ENCODE data around the gene PPIF. TPM values are rescaled to one million over a fixed set of nuclear protein-coding genes. Genes with fewer than 3 reads are reported as not detected.

Gene PPIF
- total RNA-seq, 1 experiment from 2014 or later = 80.9 TPM

DNA sequence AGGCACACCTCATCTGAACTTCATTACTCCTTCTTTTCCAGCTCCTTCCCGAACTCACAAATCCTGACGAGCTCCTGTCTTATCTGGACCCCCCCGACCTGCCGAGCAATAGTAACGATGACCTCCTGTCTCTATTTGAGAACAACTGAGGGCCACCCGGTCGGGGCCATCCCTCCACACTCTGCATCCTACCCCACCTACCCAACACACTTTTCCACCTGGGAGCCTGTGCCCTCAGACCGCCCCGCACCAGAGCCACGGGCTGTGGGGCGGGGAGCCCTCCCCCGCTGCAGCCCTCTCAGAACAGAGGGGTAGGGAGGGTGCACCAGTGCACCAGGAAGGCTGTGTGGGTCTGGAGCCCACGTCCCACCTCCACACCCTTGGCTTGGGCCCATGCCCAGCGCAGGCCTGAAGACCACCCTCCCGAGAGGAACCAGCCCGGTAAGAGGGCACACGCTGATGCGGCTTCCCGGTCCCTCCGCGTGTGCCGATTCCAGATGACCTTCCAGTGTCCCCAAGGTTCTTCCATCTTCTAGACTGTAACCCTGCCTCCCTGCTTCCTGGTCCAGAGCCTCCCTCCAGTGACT lies 34.6 kb upstream of the PPIF start:
- peaks cover 12% of the 10 kb centered on the region for H3K4me1 Mint-ChIP-seq
- no peak for ATAC-seq
- H3K4me3 Mint-ChIP-seq = no peak overlapping the region
- H3K27ac Mint-ChIP-seq = no peak overlapping the region; the same call in 1 of the 2 replicates
- TF ChIP-seq NFATC4 (CRISPR knock-in tag; IDR thresholded peaks at IDR 0.05) = no peak
- H3K36me3 Mint-ChIP-seq = peaks cover 9% of the 10 kb centered on the region
- H3K9me3 Mint-ChIP-seq = no peaks in the 10 kb centered on the region
- H3K27me3 Mint-ChIP-seq (ENCODE audit: low read depth) = no peaks in the 10 kb centered on the region
- ChIA-PET CTCF (no interaction called here), POLR2A (no interaction called here)
- no peak for DNase-seq (ENCODE audit: low spot score)

DNA sequence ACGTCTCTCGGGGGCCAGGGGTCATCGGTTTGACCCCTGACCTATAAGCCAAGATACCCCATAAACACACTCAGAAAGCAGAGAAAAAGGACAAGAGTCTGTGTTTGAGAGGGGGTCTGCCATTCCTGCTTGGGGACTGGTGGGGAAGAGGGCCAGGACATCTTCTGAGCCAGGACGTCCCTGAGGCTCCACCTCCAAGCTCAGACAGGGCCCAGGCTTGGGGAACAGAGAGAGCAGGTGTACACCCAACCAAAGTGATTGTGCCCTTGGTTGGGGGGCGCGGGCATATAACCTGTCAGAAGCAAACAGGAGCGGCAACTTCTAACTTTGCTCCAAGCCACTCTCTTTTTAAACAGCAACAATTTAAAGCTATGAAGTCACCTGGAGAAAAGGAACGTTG lies 33.9 kb upstream of the PPIF start:
- no peak for TF ChIP-seq KAT7 (CRISPR knock-in tag; IDR thresholded peaks at IDR 0.05; ENCODE audit: borderline replicate concordance)
- no peak for TF ChIP-seq FOXP1 (CRISPR knock-in tag; IDR thresholded peaks at IDR 0.05; ENCODE audit: borderline replicate concordance)
- TF ChIP-seq FOXK1 (CRISPR knock-in tag; IDR thresholded peaks at IDR 0.05) = no peak
- no peak for TF ChIP-seq RORB (CRISPR knock-in tag; IDR thresholded peaks at IDR 0.05)
- no peak overlapping the region for H3K4me3 Mint-ChIP-seq
- no peak overlapping the region for H3K27ac Mint-ChIP-seq
- H3K9me3 Mint-ChIP-seq = no peaks in the 10 kb centered on the region
- POLR2A ChIA-PET = no interaction called here
- ATAC-seq (no peak), DNase-seq (ENCODE audit: low spot score) (no peak)
- no peaks in the 10 kb centered on the region for H3K27me3 Mint-ChIP-seq (ENCODE audit: low read depth)
- CTCF ChIA-PET = no interaction called here
- H3K4me1 Mint-ChIP-seq = peaks cover 18% of the 10 kb centered on the region
- peaks cover 4% of the 10 kb centered on the region; the same call in 1 of the 2 replicates for H3K36me3 Mint-ChIP-seq

DNA sequence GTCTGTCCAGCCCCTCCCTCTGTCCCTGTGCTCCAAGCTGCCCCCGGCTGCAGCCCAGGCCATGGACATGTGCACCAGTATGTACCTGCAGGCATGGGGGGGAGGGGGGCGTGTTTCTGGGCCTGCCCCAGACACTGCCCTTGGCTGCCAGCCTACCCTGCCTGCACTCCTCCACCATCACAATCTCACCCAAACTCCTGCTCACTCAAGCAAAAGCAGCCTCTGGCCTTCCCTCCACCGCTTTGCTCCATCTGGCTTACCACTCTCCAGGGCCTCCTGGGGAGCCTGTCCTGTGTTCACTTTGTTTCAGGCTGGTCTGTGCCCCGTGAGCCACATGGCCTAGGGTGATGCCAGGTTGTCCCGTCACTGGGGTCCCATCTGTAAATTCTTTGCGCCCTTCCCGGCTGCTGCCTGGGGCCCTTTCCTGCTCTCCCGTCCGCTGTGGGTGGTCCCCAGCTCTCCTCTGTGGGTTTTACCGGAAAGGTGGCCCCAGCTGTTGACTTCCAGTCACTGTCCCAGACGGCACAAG lies 33.3 kb upstream of the PPIF start:
- POLR2A ChIA-PET = no interaction called here
- H3K4me3 Mint-ChIP-seq = no peak overlapping the region
- H3K27ac Mint-ChIP-seq = no peak overlapping the region
- CTCF ChIA-PET = interaction anchor here (0.5 kb wide), 1 partner anchor 721 kb away, joined by 3 read pairs; no protein-coding TSS in a partner anchor
- TF ChIP-seq ZNF232 (CRISPR knock-in tag; IDR thresholded peaks at IDR 0.05) = no peak
- TF ChIP-seq, protein P1, sequence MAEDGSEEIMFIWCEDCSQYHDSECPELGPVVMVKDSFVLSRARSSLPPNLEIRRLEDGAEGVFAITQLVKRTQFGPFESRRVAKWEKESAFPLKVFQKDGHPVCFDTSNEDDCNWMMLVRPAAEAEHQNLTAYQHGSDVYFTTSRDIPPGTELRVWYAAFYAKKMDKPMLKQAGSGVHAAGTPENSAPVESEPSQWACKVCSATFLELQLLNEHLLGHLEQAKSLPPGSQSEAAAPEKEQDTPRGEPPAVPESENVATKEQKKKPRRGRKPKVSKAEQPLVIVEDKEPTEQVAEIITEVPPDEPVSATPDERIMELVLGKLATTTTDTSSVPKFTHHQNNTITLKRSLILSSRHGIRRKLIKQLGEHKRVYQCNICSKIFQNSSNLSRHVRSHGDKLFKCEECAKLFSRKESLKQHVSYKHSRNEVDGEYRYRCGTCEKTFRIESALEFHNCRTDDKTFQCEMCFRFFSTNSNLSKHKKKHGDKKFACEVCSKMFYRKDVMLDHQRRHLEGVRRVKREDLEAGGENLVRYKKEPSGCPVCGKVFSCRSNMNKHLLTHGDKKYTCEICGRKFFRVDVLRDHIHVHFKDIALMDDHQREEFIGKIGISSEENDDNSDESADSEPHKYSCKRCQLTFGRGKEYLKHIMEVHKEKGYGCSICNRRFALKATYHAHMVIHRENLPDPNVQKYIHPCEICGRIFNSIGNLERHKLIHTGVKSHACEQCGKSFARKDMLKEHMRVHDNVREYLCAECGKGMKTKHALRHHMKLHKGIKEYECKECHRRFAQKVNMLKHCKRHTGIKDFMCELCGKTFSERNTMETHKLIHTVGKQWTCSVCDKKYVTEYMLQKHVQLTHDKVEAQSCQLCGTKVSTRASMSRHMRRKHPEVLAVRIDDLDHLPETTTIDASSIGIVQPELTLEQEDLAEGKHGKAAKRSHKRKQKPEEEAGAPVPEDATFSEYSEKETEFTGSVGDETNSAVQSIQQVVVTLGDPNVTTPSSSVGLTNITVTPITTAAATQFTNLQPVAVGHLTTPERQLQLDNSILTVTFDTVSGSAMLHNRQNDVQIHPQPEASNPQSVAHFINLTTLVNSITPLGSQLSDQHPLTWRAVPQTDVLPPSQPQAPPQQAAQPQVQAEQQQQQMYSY (CRISPR knock-in tag; IDR thresholded peaks at IDR 0.05) = no peak
- TF ChIP-seq, protein P2, sequence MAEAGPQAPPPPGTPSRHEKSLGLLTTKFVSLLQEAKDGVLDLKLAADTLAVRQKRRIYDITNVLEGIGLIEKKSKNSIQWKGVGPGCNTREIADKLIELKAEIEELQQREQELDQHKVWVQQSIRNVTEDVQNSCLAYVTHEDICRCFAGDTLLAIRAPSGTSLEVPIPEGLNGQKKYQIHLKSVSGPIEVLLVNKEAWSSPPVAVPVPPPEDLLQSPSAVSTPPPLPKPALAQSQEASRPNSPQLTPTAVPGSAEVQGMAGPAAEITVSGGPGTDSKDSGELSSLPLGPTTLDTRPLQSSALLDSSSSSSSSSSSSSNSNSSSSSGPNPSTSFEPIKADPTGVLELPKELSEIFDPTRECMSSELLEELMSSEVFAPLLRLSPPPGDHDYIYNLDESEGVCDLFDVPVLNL (CRISPR knock-in tag; IDR thresholded peaks at IDR 0.05; ENCODE audit: borderline replicate concordance, low read depth) = no peak
- no peak for TF ChIP-seq TCF7 (CRISPR knock-in tag; IDR thresholded peaks at IDR 0.05; ENCODE audit: low read depth)
- TF ChIP-seq, protein P3, sequence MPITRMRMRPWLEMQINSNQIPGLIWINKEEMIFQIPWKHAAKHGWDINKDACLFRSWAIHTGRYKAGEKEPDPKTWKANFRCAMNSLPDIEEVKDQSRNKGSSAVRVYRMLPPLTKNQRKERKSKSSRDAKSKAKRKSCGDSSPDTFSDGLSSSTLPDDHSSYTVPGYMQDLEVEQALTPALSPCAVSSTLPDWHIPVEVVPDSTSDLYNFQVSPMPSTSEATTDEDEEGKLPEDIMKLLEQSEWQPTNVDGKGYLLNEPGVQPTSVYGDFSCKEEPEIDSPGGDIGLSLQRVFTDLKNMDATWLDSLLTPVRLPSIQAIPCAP (CRISPR knock-in tag; IDR thresholded peaks at IDR 0.05) = no peak
- no peak for ATAC-seq
- DNase-seq (ENCODE audit: low spot score) = no peak
- peaks cover 3% of the 10 kb centered on the region for H3K9me3 Mint-ChIP-seq
- no peaks in the 10 kb centered on the region; the same call in 1 of the 2 replicates for H3K36me3 Mint-ChIP-seq
- peaks cover 25% of the 10 kb centered on the region for H3K4me1 Mint-ChIP-seq
- no peaks in the 10 kb centered on the region for H3K27me3 Mint-ChIP-seq (ENCODE audit: low read depth)

DNA sequence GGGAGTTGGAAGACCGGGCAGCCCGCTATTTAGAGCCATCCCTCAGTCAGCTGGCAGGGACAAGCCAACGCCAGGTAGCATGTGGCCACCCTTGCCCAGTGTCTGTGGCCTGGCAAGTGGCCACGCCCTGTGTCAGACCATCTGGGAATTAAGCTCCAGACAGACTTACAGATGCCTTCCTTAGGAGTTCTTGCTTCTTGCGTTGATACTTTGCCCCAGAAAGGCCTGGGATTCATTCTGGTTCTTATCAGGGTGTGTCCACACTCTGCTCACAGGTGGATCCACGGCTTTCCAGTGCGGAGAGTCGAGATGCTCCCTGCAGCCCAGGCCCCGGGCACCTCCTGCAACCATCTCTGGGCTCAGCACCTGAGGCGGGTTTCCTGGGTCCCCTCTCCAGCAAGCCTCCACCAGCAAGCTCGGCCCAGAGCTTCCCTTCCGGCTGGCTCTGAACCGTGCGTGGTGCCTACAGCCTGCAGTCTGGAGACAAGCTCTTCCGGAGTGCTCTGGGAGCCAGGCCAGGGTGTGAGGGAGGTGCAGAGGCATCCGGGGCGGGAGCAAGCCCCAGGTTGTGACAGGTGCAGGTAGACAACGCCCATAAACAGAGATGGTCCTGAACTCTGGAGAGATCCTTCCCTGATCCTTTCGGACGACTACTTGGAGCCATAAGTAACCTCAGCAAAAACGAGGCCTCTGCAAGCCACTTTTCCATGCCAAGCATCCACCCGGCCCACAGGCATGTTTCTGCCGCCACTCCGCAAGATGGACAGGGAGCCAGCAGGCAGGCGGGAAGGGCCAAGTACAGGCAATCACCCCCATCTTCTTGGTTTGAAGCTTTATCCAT lies 32.3 kb upstream of the PPIF start:
- DNase-seq (ENCODE audit: low spot score) (no peak), ATAC-seq (no peak)
- H3K4me3 Mint-ChIP-seq = no peak overlapping the region
- H3K27ac Mint-ChIP-seq = no peak overlapping the region
- peaks cover 25% of the 10 kb centered on the region for H3K4me1 Mint-ChIP-seq
- H3K27me3 Mint-ChIP-seq (ENCODE audit: low read depth) = no peaks in the 10 kb centered on the region; the same call in 1 of the 2 replicates
- ChIA-PET CTCF (interaction anchor here (0.5 to 1.0 kb wide), 2 partner anchors 22 to 722 kb away, joined by 3 to 4 read pairs; no protein-coding TSS in a partner anchor), POLR2A (no interaction called here)
- peaks cover 10% of the 10 kb centered on the region for H3K9me3 Mint-ChIP-seq
- no peaks in the 10 kb centered on the region; the same call in 1 of the 2 replicates for H3K36me3 Mint-ChIP-seq
- TF ChIP-seq, protein P4, sequence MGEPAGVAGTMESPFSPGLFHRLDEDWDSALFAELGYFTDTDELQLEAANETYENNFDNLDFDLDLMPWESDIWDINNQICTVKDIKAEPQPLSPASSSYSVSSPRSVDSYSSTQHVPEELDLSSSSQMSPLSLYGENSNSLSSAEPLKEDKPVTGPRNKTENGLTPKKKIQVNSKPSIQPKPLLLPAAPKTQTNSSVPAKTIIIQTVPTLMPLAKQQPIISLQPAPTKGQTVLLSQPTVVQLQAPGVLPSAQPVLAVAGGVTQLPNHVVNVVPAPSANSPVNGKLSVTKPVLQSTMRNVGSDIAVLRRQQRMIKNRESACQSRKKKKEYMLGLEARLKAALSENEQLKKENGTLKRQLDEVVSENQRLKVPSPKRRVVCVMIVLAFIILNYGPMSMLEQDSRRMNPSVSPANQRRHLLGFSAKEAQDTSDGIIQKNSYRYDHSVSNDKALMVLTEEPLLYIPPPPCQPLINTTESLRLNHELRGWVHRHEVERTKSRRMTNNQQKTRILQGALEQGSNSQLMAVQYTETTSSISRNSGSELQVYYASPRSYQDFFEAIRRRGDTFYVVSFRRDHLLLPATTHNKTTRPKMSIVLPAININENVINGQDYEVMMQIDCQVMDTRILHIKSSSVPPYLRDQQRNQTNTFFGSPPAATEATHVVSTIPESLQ (CRISPR knock-in tag; IDR thresholded peaks at IDR 0.05) = no peak
- TF ChIP-seq, protein P5, sequence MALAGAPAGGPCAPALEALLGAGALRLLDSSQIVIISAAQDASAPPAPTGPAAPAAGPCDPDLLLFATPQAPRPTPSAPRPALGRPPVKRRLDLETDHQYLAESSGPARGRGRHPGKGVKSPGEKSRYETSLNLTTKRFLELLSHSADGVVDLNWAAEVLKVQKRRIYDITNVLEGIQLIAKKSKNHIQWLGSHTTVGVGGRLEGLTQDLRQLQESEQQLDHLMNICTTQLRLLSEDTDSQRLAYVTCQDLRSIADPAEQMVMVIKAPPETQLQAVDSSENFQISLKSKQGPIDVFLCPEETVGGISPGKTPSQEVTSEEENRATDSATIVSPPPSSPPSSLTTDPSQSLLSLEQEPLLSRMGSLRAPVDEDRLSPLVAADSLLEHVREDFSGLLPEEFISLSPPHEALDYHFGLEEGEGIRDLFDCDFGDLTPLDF (CRISPR knock-in tag; IDR thresholded peaks at IDR 0.05) = no peak
- TF ChIP-seq, protein P6, sequence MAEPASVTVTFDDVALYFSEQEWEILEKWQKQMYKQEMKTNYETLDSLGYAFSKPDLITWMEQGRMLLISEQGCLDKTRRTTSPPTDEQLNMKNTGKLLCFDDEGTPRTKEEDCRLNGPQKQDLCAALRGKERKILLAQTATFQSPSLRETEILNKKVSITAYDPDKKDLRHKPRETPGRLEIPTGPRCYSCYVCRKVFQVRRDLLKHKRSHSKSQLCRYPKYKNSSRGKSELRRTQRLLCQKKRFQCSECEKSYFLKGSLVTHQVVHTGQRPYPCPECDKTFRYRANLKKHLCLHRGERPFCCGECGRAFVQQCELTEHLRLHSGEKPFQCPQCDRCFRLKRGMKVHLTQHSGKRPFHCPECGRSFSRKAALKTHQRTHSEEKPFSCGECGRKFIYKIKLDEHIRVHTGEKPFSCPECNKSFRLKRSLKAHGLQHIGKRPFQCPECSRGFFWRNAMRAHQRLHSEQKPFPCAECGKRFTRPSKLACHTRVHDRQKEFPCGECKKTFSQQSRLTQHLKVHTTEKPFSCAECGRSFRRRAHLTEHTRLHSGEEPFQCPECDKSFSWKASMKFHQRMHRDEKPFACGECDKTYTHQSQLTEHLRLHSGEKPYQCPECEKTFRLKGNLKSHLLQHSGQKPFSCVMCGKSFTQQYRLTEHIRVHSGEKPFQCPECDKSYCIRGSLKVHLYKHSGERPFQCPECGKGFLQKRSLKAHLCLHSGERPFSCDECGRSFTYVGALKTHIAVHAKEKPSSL (CRISPR knock-in tag; conservative IDR thresholded peaks at IDR 0.05) = no peak
- TF ChIP-seq MXD4 (CRISPR knock-in tag; IDR thresholded peaks at IDR 0.05; ENCODE audit: borderline replicate concordance) (no peak), JUN (CRISPR knock-in tag; IDR thresholded peaks at IDR 0.05) (no peak)

Data from WTC11 (cell line).